ENCODE data around the gene PSMB8.

DNA sequence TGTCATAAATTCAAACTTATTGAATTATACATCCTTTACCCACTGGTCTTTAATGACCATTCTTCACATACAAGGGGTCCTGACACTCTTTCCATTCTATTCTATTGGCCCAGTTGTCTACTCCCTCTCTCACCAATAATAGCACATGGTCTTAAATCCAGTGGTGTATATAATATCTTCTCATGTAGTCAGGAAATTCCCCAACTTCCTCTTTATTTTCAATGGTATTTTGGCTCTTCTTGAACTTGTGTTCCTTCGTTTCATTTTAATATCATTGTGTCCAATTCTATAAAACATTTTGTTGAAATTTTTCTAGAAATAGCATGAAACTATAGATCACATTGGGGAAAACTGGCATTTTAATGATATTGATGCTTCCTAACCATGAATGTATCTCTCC lies 47.0 kb upstream of the PSMB8 start:
- TF ChIP-seq, protein P1, sequence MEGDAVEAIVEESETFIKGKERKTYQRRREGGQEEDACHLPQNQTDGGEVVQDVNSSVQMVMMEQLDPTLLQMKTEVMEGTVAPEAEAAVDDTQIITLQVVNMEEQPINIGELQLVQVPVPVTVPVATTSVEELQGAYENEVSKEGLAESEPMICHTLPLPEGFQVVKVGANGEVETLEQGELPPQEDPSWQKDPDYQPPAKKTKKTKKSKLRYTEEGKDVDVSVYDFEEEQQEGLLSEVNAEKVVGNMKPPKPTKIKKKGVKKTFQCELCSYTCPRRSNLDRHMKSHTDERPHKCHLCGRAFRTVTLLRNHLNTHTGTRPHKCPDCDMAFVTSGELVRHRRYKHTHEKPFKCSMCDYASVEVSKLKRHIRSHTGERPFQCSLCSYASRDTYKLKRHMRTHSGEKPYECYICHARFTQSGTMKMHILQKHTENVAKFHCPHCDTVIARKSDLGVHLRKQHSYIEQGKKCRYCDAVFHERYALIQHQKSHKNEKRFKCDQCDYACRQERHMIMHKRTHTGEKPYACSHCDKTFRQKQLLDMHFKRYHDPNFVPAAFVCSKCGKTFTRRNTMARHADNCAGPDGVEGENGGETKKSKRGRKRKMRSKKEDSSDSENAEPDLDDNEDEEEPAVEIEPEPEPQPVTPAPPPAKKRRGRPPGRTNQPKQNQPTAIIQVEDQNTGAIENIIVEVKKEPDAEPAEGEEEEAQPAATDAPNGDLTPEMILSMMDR (tag by site-specific recombination; IDR thresholded peaks at IDR 0.05), result no peak
- TF ChIP-seq, protein P2, sequence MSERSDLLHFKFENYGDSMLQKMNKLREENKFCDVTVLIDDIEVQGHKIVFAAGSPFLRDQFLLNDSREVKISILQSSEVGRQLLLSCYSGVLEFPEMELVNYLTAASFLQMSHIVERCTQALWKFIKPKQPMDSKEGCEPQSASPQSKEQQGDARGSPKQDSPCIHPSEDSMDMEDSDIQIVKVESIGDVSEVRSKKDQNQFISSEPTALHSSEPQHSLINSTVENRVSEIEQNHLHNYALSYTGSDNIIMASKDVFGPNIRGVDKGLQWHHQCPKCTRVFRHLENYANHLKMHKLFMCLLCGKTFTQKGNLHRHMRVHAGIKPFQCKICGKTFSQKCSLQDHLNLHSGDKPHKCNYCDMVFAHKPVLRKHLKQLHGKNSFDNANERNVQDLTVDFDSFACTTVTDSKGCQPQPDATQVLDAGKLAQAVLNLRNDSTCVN (tag by site-specific recombination; optimal IDR thresholded peaks at IDR 0.05), result no peak
- TF ChIP-seq, protein P3, sequence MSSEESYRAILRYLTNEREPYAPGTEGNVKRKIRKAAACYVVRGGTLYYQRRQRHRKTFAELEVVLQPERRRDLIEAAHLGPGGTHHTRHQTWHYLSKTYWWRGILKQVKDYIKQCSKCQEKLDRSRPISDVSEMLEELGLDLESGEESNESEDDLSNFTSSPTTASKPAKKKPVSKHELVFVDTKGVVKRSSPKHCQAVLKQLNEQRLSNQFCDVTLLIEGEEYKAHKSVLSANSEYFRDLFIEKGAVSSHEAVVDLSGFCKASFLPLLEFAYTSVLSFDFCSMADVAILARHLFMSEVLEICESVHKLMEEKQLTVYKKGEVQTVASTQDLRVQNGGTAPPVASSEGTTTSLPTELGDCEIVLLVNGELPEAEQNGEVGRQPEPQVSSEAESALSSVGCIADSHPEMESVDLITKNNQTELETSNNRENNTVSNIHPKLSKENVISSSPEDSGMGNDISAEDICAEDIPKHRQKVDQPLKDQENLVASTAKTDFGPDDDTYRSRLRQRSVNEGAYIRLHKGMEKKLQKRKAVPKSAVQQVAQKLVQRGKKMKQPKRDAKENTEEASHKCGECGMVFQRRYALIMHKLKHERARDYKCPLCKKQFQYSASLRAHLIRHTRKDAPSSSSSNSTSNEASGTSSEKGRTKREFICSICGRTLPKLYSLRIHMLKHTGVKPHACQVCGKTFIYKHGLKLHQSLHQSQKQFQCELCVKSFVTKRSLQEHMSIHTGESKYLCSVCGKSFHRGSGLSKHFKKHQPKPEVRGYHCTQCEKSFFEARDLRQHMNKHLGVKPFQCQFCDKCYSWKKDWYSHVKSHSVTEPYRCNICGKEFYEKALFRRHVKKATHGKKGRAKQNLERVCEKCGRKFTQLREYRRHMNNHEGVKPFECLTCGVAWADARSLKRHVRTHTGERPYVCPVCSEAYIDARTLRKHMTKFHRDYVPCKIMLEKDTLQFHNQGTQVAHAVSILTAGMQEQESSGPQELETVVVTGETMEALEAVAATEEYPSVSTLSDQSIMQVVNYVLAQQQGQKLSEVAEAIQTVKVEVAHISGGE (tag by site-specific recombination; conservative IDR thresholded peaks at IDR 0.05; ENCODE audit: low read depth), result no peak
- TF ChIP-seq YY1 (tag by site-specific recombination; IDR thresholded peaks at IDR 0.05) (no peak), ZNF324 (tag by site-specific recombination; IDR thresholded peaks at IDR 0.05) (no peak), ZBTB7A (tag by site-specific recombination; IDR thresholded peaks at IDR 0.05; ENCODE audit: low read depth) (no peak), KLF16 (tag by site-specific recombination; IDR thresholded peaks at IDR 0.05) (no peak), ZNF335 (tag by site-specific recombination; conservative IDR thresholded peaks at IDR 0.05) (no peak)
- TF ChIP-seq, protein P4, sequence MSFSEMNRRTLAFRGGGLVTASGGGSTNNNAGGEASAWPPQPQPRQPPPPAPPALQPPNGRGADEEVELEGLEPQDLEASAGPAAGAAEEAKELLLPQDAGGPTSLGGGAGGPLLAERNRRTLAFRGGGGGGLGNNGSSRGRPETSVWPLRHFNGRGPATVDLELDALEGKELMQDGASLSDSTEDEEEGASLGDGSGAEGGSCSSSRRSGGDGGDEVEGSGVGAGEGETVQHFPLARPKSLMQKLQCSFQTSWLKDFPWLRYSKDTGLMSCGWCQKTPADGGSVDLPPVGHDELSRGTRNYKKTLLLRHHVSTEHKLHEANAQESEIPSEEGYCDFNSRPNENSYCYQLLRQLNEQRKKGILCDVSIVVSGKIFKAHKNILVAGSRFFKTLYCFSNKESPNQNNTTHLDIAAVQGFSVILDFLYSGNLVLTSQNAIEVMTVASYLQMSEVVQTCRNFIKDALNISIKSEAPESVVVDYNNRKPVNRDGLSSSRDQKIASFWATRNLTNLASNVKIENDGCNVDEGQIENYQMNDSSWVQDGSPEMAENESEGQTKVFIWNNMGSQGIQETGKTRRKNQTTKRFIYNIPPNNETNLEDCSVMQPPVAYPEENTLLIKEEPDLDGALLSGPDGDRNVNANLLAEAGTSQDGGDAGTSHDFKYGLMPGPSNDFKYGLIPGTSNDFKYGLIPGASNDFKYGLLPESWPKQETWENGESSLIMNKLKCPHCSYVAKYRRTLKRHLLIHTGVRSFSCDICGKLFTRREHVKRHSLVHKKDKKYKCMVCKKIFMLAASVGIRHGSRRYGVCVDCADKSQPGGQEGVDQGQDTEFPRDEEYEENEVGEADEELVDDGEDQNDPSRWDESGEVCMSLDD (tag by site-specific recombination; IDR thresholded peaks at IDR 0.05), result no peak
- TF ChIP-seq, protein P5, sequence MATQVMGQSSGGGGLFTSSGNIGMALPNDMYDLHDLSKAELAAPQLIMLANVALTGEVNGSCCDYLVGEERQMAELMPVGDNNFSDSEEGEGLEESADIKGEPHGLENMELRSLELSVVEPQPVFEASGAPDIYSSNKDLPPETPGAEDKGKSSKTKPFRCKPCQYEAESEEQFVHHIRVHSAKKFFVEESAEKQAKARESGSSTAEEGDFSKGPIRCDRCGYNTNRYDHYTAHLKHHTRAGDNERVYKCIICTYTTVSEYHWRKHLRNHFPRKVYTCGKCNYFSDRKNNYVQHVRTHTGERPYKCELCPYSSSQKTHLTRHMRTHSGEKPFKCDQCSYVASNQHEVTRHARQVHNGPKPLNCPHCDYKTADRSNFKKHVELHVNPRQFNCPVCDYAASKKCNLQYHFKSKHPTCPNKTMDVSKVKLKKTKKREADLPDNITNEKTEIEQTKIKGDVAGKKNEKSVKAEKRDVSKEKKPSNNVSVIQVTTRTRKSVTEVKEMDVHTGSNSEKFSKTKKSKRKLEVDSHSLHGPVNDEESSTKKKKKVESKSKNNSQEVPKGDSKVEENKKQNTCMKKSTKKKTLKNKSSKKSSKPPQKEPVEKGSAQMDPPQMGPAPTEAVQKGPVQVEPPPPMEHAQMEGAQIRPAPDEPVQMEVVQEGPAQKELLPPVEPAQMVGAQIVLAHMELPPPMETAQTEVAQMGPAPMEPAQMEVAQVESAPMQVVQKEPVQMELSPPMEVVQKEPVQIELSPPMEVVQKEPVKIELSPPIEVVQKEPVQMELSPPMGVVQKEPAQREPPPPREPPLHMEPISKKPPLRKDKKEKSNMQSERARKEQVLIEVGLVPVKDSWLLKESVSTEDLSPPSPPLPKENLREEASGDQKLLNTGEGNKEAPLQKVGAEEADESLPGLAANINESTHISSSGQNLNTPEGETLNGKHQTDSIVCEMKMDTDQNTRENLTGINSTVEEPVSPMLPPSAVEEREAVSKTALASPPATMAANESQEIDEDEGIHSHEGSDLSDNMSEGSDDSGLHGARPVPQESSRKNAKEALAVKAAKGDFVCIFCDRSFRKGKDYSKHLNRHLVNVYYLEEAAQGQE (tag by site-specific recombination; IDR thresholded peaks at IDR 0.05), result no peak
- TF ChIP-seq, protein P6, sequence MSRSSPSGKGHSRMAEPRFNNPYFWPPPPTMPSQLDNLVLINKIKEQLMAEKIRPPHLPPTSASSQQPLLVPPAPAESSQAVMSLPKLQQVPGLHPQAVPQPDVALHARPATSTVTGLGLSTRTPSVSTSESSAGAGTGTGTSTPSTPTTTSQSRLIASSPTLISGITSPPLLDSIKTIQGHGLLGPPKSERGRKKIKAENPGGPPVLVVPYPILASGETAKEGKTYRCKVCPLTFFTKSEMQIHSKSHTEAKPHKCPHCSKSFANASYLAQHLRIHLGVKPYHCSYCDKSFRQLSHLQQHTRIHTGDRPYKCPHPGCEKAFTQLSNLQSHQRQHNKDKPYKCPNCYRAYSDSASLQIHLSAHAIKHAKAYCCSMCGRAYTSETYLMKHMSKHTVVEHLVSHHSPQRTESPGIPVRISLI (tag by site-specific recombination; IDR thresholded peaks at IDR 0.05), result no peak
